HepG2 (cell line): ENCODE data around the gene STAT4. TPM values are rescaled to one million over a fixed set of nuclear protein-coding genes. Genes with fewer than 3 reads are reported as not detected.

Source experiments
- ATAC-seq: fragments of 200-7000 bp; cut with Tn5 transposase; 3 replicates; pipeline ENCODE4 v1.9.1; 2020; ENCODE audit warnings: mild to moderate bottlenecking, moderate library complexity
- BruUV-seq: library from RNA; stranded (reverse); fragments of 400-500 nt; replicated peaks from 2 replicates; lab custom pipeline; 2021; lab: Mats Ljungman, UMichigan
- CTCF ChIA-PET: fragments of 300-600 bp; formaldehyde crosslinking; extraction: SDS; loops from one replicate; lab custom pipeline; 2021; ENCODE audit warnings: low total read pairs, inconsistent platforms, low intra/inter-chr PET ratio; lab: Yijun Ruan, JAX
- POLR2A ChIA-PET: fragments of 350-600 bp; sonication (Branson Sonifier 250); formaldehyde crosslinking; loops from one replicate; lab custom pipeline; 2020; ENCODE audit warnings: antibody characterized with exemption, inconsistent platforms; lab: Yijun Ruan, JAX
- DNase-seq: peaks from one replicate; pipeline ENCODE4 v3.0.0-alpha.2; 2015; ENCODE audit warnings: low spot score
- FAIRE-seq: peaks from 3 replicates; lab custom pipeline; 2011; peaks lifted over from hg19 to GRCh38; lab: Jason Lieb, UNC
- H2AFZ ChIP-seq: one replicate; pipeline ENCODE4 v1.6.1; 2011; ENCODE audit warnings: low read length, inconsistent platforms
- H3K27ac ChIP-seq: fragments of 300-600 bp; 3 replicates; pipeline ENCODE4 v1.8.0; 2011; ENCODE audit warnings: mixed run types, mild to moderate bottlenecking, mixed read lengths, low read length, inconsistent platforms; ENCODE audit not compliant: insufficient read depth; ENCODE audit errors: extremely low read length
- H3K27me3 ChIP-seq, 2 experiments: fragments of 200-600 bp in 1 of 2; 2 replicates in 1 of 2; 3 replicates in 1 of 2; pipeline versions ENCODE4 v1.6.0 to v1.8.0; 2011; ENCODE audit warnings: low read length in 2 of 2, mild to moderate bottlenecking in 2 of 2, moderate library complexity in 2 of 2, inconsistent platforms in 1 of 2; ENCODE audit not compliant: insufficient read depth in 2 of 2, control insufficient read depth in 1 of 2
- H3K36me3 ChIP-seq, 2 experiments: fragments of 200-600 bp in 1 of 2; replicated peaks in 1 of 2; 2 replicates in 1 of 2; 3 replicates in 1 of 2; pipeline versions ENCODE4 v1.5.1 to v1.8.0; 2011; ENCODE audit warnings: low read length in 2 of 2, inconsistent platforms in 1 of 2; ENCODE audit not compliant: insufficient read depth in 2 of 2, control insufficient read depth in 1 of 2
- H3K4me1 ChIP-seq: 2 replicates; pipeline ENCODE4 v1.5.1; 2012; ENCODE audit warnings: low read length, inconsistent platforms; ENCODE audit not compliant: insufficient read depth
- H3K4me2 ChIP-seq: 2 replicates; pipeline ENCODE4 v1.6.0; 2011; ENCODE audit warnings: low read depth, low read length, inconsistent platforms
- H3K4me3 ChIP-seq, 3 experiments: fragments of 200-600 bp in 1 of 3; sonication (generic), shearing (Covaris generic) in 1 of 3; replicated peaks in 1 of 3; 2 replicates each; pipeline ENCODE4 v1.5.1; 2011 to 2016; ENCODE audit warnings: low read length in 3 of 3, inconsistent platforms in 2 of 3, low read depth in 2 of 3, mild to moderate bottlenecking in 2 of 3, control low read depth in 1 of 3, mixed read lengths in 1 of 3; ENCODE audit not compliant: insufficient read depth in 1 of 3
- H3K79me2 ChIP-seq: one replicate; pipeline ENCODE4 v1.6.1; 2011; ENCODE audit warnings: low read length, inconsistent platforms; ENCODE audit not compliant: insufficient read depth
- H3K9ac ChIP-seq: 2 replicates; pipeline ENCODE4 v1.6.0; 2011; ENCODE audit warnings: mild to moderate bottlenecking, low read depth, low read length, inconsistent platforms; ENCODE audit not compliant: insufficient read depth
- H3K9me3 ChIP-seq: 2 replicates; pipeline ENCODE4 v1.5.1; 2012; ENCODE audit warnings: mild to moderate bottlenecking, low read length
- H4K20me1 ChIP-seq: 2 replicates; pipeline ENCODE4 v1.6.0; 2011; ENCODE audit warnings: inconsistent platforms, mild to moderate bottlenecking, low read length, moderate library complexity; ENCODE audit not compliant: insufficient read depth
- MAFF ChIP-seq: IDR thresholded peaks from 2 replicates; pipeline ENCODE4 v1.6.1; 2011; ENCODE audit warnings: low read depth, low read length, improper control_type of control experiment
- MAFK ChIP-seq, 2 experiments: IDR thresholded peaks in 1 of 2; conservative IDR thresholded peaks in 1 of 2; 2 replicates each; pipeline ENCODE4 v1.6.1; 2011; ENCODE audit warnings: improper control_type of control experiment in 2 of 2, low read length in 2 of 2
- NFRKB ChIP-seq: fragments of 450-650 bp; IDR thresholded peaks from 2 replicates; pipeline ENCODE4 v1.6.1; 2017
- RARA ChIP-seq: IDR thresholded peaks from 2 replicates; pipeline ENCODE4 v1.6.1; 2016; ENCODE audit warnings: missing genetic modification reagents, missing compliant biosample characterization
- REXO4 ChIP-seq: sonication (generic); formaldehyde crosslinking; IDR thresholded peaks from 2 replicates; pipeline ENCODE4 v1.8.0; 2022; ENCODE audit warnings: missing genetic modification reagents, mild to moderate bottlenecking, borderline replicate concordance
- SMYD3 ChIP-seq: sonication (generic); formaldehyde crosslinking; IDR thresholded peaks from 2 replicates; pipeline ENCODE4 v1.8.1; 2023; ENCODE audit warnings: mild to moderate bottlenecking, missing genetic modification reagents
- TCF7L2 ChIP-seq: IDR thresholded peaks from 2 replicates; pipeline ENCODE4 v1.6.1; 2011; ENCODE audit warnings: mild to moderate bottlenecking, low read depth, low read length, moderate library complexity
- ZEB1 ChIP-seq: IDR thresholded peaks from 2 replicates; pipeline ENCODE4 v1.6.1; 2012; ENCODE audit warnings: mild to moderate bottlenecking, low read depth, inconsistent platforms; ENCODE audit not compliant: insufficient replicate concordance
- ZNF10 ChIP-seq: sonication (generic); formaldehyde crosslinking; IDR thresholded peaks from 2 replicates; pipeline ENCODE4 v1.4.0; 2020; ENCODE audit warnings: mild to moderate bottlenecking, low read depth, missing genetic modification reagents, borderline replicate concordance
- WGBS: methylation state at CpG from one replicate; pipeline ENCODE4 v1.1.6; 2017; ENCODE audit warnings: low lambda C conversion rate; 5-methylcytosine and 5-hydroxymethylcytosine counted together
- in situ Hi-C: cut with HindIII; loops from 2 replicates; pipeline ENCODE4 v1.10.0; 2017; ENCODE audit warnings: low pct_unique_long_range_greater_than_20kb; ENCODE audit not compliant: extremely low pct_ligation_motif_present
- intact Hi-C: fragments of 100-400 bp; cut with micrococcal nuclease; formaldehyde crosslinking; loops from one replicate; pipeline ENCODE4 v1.10.0; 2022; ENCODE audit not compliant: unreplicated experiment
- polyA plus RNA-seq, 8 experiments: library from polyadenylated mRNA; depleted of rRNA in 3 of 8; stranded (reverse) in 7 of 8; unstranded in 1 of 8; fragments of >200 nt; fragmentation: Illumina TruSeq in 4 of 8; extraction: Trizol in 4 of 8; gene quantifications; 2 replicates each; pipeline versions ENCODE4 v1.2.1 to v1.2.3, GENCODE V29; 2011 to 2016; ENCODE audit warnings: low read depth in 4 of 8, missing spikeins in 1 of 8, mixed read lengths in 1 of 8; ENCODE audit not compliant: insufficient read depth in 1 of 8
- total RNA-seq, 5 experiments: library from RNA; depleted of rRNA; stranded (reverse); fragments of >200 nt; fragmentation: Illumina TruSeq; extraction: Trizol; gene quantifications; 2 replicates each; pipeline ENCODE4 v1.2.3, GENCODE V29; 2016; ENCODE audit warnings: low read depth in 1 of 5
- TF ChIP-seq, protein P1 (sequence below): sonication (generic); formaldehyde crosslinking; IDR thresholded peaks from 2 replicates; pipeline ENCODE4 v1.4.0; 2020; ENCODE audit warnings: mild to moderate bottlenecking, missing genetic modification reagents, borderline replicate concordance

STAT4 gene
- total and polyA plus RNA-seq, 2 of the 13 experiments (the other 11 are each of a cell fraction or from before 2014, with no cell fraction given) = 0.37 TPM; not detected in 1

- TF ChIP-seq, protein P1, sequence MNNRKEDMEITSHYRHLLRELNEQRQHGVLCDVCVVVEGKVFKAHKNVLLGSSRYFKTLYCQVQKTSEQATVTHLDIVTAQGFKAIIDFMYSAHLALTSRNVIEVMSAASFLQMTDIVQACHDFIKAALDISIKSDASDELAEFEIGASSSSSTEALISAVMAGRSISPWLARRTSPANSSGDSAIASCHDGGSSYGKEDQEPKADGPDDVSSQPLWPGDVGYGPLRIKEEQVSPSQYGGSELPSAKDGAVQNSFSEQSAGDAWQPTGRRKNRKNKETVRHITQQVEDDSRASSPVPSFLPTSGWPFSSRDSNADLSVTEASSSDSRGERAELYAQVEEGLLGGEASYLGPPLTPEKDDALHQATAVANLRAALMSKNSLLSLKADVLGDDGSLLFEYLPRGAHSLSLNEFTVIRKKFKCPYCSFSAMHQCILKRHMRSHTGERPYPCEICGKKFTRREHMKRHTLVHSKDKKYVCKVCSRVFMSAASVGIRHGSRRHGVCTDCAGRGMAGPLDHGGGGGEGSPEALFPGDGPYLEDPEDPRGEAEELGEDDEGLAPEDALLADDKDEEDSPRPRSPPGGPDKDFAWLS = no peak
- TF ChIP-seq REXO4 (CRISPR knock-in tag) = no peak
- TF ChIP-seq ZEB1 = no peak
- TF ChIP-seq, all 625 proteins: peak for 2
Observed at GRCh38 chr2:191143791-191144190, 7.0 kb downstream of the STAT4 start (continued).

DNA sequence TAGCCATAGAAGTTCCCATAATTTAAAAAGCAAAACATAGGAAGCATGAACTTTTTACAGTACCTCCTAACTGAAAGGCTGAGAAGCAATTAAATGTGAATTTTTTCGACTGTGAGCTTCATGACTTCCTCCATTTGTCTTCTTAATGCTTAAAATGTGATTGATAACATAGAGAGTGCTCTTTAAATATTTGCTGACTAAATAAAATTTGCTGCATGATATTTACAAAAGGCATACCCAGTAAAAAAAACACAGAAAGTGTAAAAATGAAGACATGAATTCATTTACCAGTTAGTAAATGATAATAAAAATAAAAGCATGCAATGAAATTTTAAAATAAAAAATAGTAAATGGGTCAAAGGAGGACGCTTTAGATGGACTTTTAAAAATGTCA is 21.9 kb downstream of the STAT4 start:
- Histone ChIP-seq H3K36me3 (no peaks in the 10 kb centered on the region), H2AFZ (no peak overlapping the region), H3K27me3 (no peaks in the 10 kb centered on the region), H3K27ac (no peak overlapping the region), H3K4me3 (no peak overlapping the region), H3K9ac (no peak overlapping the region), H3K4me2 (no peak overlapping the region), H3K9me3 (no peaks in the 10 kb centered on the region), H4K20me1 (no peaks in the 10 kb centered on the region), H3K79me2 (no peaks in the 10 kb centered on the region), H3K4me1 (no peaks in the 10 kb centered on the region)
- ATAC-seq (no peak), FAIRE-seq (no peak), DNase-seq (no peak)
- intact Hi-C loops = no loop called here
- ChIA-PET POLR2A (no interaction called here), CTCF (no interaction called here)
- in situ Hi-C loops = no loop called here
- BruUV-seq = no TSS peak
- no peak for TF ChIP-seq RARA
- no peak for TF ChIP-seq SMYD3 (CRISPR knock-in tag)
- TF ChIP-seq NFRKB = no peak
- TF ChIP-seq MAFF = peak; percentile 77
- peak; percentile 74 to 85 for TF ChIP-seq MAFK (conservative IDR thresholded peaks at IDR 0.05 in 1 of 2, IDR thresholded peaks at IDR 0.05 in 1 of 2; ENCODE audit: low read length in 2 of 2)
- TF ChIP-seq ZNF10 = no peak
- TF ChIP-seq TCF7L2 = no peak
- WGBS = 3% methylated on average over 2 of the region's 2 CpGs
